NOMO-1 (cell line): ENCODE measurements around the gene PEPD.
A peak's percentile ranks its signal among the peaks of the same experiment; 100 is the strongest.

Source experiments
- DNase-seq, 2 experiments: peaks; one replicate each; lab custom pipeline; 2025; ENCODE audit not compliant: unreplicated experiment in 2 of 2; lab: John Stamatoyannopoulos, UW

Gene PEPD

GRCh38 chr19:33443638-33444561, 77.7 kb downstream of the PEPD start:
- DNase-seq: no peak

GRCh38 chr19:33442706-33443105, 78.9 kb downstream of the PEPD start:
- DNase-seq: no peak

GRCh38 chr19:33441828-33442227, 79.8 kb downstream of the PEPD start:
- DNase-seq: no peak

GRCh38 chr19:33441277-33441699, 80.3 kb downstream of the PEPD start:
- no peak for DNase-seq

GRCh38 chr19:33440682-33441081, 80.9 kb downstream of the PEPD start:
- no peak for DNase-seq

- no peak for DNase-seq
Measured at GRCh38 chr19:33440241-33440640, 81.3 kb downstream of the PEPD start.

GRCh38 chr19:33438987-33439781, 82.4 kb downstream of the PEPD start:
- DNase-seq: no peak

- no peak for DNase-seq
Measured at GRCh38 chr19:33437821-33438671, 83.5 kb downstream of the PEPD start.

- DNase-seq: no peak
Measured at GRCh38 chr19:33437393-33437820, 84.2 kb downstream of the PEPD start.

GRCh38 chr19:33436360-33437345, 84.9 kb downstream of the PEPD start:
- DNase-seq: no peak

GRCh38 chr19:33435706-33436359, 85.8 kb downstream of the PEPD start:
- no peak for DNase-seq

GRCh38 chr19:33434886-33435705, 86.5 kb downstream of the PEPD start:
- peak; percentile 59 to 66 for DNase-seq

- no peak for DNase-seq
Measured at GRCh38 chr19:33434069-33434885, 87.3 kb downstream of the PEPD start.

GRCh38 chr19:33432446-33433170, 89.0 kb downstream of the PEPD start:
- DNase-seq: no peak

GRCh38 chr19:33432015-33432414, 89.6 kb downstream of the PEPD start:
- DNase-seq: no peak

GRCh38 chr19:33430674-33431277, 90.8 kb downstream of the PEPD start:
- peak; percentile 45 to 46 for DNase-seq
